Measurements from ENCODE around the gene VSTM1. TPM values are rescaled to one million over a fixed set of nuclear protein-coding genes. Genes with fewer than 3 reads are reported as not detected.
A peak's percentile ranks its signal among the peaks of the same experiment; 100 is the strongest.

Gene VSTM1, protein sequence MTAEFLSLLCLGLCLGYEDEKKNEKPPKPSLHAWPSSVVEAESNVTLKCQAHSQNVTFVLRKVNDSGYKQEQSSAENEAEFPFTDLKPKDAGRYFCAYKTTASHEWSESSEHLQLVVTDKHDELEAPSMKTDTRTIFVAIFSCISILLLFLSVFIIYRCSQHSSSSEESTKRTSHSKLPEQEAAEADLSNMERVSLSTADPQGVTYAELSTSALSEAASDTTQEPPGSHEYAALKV
- total RNA-seq (not detected), polyA plus RNA-seq (ENCODE audit: insufficient read depth in 1 of 8, insufficient read length in 8 of 8, low replicate concordance in 1 of 8) (under 1 TPM in 6 of 8 donors, not detected in 2; 0.19 to 0.53 (median 0.25) TPM)
- long read RNA-seq, donor 1 = 0 reads
- long read RNA-seq, donor 2 = 0 reads
- long read RNA-seq, donor 3 = 0 reads
- long read RNA-seq, donor 4 = 0 reads
- long read RNA-seq, donor 5 = 0 reads
- long read RNA-seq, donor 6 = 0 reads
- long read RNA-seq, donor 7 = 0 reads
- long read RNA-seq, donor 8 = 0 reads
- long read RNA-seq, donor 9 = 0 reads
- long read RNA-seq, donor 10 = 0 reads
- long read RNA-seq, donor 11 = 0 reads

DNA sequence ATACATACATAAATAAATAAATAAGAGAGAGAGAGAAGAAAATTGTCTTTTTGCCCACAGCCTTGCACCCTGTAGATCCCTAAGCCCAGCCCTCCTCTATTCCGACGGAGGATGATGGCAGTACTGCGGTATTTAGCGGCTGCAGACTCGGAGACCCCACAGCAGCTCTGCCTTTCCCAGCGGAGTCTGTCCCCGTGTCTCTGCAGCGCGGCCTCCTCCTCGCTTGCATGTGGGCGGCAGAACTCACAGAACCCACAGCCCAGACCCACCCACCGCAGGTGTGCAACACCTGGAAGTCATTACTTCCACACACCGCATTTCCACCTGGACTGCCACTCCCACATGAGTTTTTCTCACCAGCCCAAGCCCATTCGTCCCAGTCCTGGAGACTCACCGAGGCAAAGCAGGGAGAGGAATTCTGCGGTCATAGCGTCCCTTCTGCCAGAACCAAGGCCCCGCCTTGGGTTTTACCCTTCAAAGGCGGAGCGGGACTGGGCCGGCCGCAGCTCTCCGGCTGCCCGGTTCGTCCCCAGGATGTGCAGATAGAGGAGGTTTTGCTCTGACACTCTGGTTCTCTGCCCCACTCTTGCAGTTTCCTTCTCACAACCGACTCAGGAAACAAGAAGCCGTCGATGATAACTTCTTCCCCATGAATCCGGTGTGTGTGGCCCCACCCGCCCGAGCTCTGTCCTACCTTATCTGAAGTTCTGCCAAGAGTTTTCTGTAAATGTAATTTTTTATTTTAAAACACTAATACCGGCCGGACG, at the start of gene VSTM1:
Gene VSTM1 (minus strand): TSS at position 548 of the 767 bp plus-strand sequence. CDS start 120 bp downstream, at position 428.
- Histone ChIP-seq H3K9me3 (replicated peaks; ENCODE audit: control insufficient read depth, low read depth, low read length) (no peaks in the 10 kb centered on the region), H3K4me1 (ENCODE audit: control insufficient read depth, insufficient read depth, low read length) (no peaks in the 10 kb centered on the region), H3K4me3 (ENCODE audit: low read length) (no peak within 1 kb of the TSS), H3K27ac (ENCODE audit: low read length) (no peak within 1 kb of the TSS), H3K36me3 (ENCODE audit: control insufficient read depth, insufficient read depth, low read length) (no peaks in the 10 kb centered on the region), H3K27me3 (ENCODE audit: control insufficient read depth, insufficient read depth, low read length) (no peaks in the 10 kb centered on the region)
- 62% methylated on average over 23 of the region's 34 CpGs for WGBS (ENCODE audit: insufficient coverage)
- DNase-seq = no peak

DNA sequence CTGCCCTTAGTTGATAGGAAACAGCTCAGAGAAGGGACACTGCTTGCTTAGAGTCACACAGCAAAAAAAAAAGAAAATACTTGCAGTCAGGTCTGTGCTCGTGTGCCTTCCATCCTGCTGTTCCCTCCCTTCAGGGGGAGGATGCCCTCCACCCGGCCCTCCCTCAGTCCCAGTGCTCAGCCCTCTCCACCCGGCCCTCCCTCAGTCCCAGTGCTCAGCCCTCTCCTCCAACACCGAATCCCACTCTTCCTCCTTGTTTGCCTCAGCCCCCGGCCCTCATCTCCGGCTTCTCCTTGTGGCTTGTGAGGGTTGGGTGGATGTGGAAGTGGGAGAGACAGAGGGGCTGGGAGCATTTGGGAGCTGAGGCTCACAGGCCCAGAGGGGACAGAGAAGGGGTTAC, 46.0 kb upstream of the VSTM1 start:
- WGBS (ENCODE audit: insufficient coverage) = 42% methylated on average over 3 of the region's 6 CpGs
- DNase-seq = no peak
- Histone ChIP-seq H3K9me3 (replicated peaks; ENCODE audit: control insufficient read depth, low read depth, low read length) (no peaks in the 10 kb centered on the region), H3K27ac (ENCODE audit: low read length) (no peak overlapping the region), H3K27me3 (ENCODE audit: control insufficient read depth, insufficient read depth, low read length) (no peaks in the 10 kb centered on the region), H3K36me3 (ENCODE audit: control insufficient read depth, insufficient read depth, low read length) (peaks cover 60% of the 10 kb centered on the region), H3K4me1 (ENCODE audit: control insufficient read depth, insufficient read depth, low read length) (peaks cover 9% of the 10 kb centered on the region), H3K4me3 (ENCODE audit: low read length) (no peak overlapping the region)

DNA sequence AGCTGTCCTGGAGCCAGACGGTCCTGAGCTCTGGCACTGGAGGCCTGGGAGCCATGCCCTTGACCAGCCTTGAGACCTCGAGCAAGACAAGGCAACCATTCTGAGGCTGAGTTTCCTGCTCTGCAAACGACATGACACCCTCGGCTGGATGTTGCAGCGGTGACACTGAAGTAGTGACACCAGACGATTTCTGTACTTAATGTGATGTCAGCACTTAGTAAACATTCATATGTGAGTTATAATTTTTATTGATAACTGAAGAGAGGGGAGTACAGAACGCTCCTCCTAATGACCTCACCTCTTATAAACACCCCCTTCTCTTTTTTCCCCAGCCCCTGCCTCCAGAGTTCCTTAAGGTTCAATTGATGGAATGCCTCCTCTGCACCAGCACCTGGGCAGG, 44.8 kb upstream of the VSTM1 start:
- Histone ChIP-seq H3K9me3 (replicated peaks; ENCODE audit: control insufficient read depth, low read depth, low read length) (no peaks in the 10 kb centered on the region), H3K4me3 (ENCODE audit: low read length) (no peak overlapping the region), H3K27ac (ENCODE audit: low read length) (no peak overlapping the region), H3K36me3 (ENCODE audit: control insufficient read depth, insufficient read depth, low read length) (peaks cover 60% of the 10 kb centered on the region), H3K27me3 (ENCODE audit: control insufficient read depth, insufficient read depth, low read length) (no peaks in the 10 kb centered on the region), H3K4me1 (ENCODE audit: control insufficient read depth, insufficient read depth, low read length) (peaks cover under 1% of the 10 kb centered on the region)
- WGBS (ENCODE audit: insufficient coverage) = 71% methylated on average over 2 of the region's 7 CpGs
- DNase-seq = no peak

DNA sequence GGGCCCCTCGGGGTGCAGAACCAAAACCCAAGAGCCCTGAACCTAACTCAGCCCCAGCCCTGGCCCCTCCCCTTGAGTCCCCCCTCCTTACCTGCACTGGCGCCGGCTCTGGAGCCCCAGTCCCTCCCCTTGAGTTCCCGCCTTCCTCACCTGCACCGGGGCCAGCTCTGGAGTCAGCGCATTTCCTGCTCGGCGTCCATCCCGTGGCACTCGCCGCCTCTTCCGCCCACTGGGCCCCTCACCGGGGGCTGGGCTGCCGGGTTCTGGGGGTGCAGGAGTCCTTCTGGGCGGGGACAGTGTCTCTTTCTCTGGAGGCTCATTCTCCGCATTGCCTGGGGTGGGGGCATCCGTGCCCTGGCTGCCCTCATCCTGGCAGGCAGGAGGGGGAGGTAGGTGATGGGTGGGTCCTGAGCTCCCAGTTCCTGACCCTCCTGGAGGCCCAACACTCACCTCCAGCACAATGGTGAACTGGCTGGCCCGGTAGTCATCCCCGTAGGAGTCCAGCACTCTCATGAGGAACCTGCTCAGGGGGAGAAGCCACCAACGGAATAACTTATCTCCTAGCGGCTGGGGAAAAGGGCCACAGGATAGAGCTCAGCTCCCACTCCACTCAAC, 44.3 kb upstream of the VSTM1 start:
- Histone ChIP-seq H3K4me1 (ENCODE audit: control insufficient read depth, insufficient read depth, low read length) (peaks cover 4% of the 10 kb centered on the region), H3K4me3 (ENCODE audit: low read length) (no peak overlapping the region), H3K27me3 (ENCODE audit: control insufficient read depth, insufficient read depth, low read length) (no peaks in the 10 kb centered on the region), H3K36me3 (ENCODE audit: control insufficient read depth, insufficient read depth, low read length) (peaks cover 60% of the 10 kb centered on the region), H3K9me3 (replicated peaks; ENCODE audit: control insufficient read depth, low read depth, low read length) (no peaks in the 10 kb centered on the region), H3K27ac (ENCODE audit: low read length) (no peak overlapping the region)
- no peak for DNase-seq
- 69% methylated on average over 17 of the region's 21 CpGs for WGBS (ENCODE audit: insufficient coverage)

DNA sequence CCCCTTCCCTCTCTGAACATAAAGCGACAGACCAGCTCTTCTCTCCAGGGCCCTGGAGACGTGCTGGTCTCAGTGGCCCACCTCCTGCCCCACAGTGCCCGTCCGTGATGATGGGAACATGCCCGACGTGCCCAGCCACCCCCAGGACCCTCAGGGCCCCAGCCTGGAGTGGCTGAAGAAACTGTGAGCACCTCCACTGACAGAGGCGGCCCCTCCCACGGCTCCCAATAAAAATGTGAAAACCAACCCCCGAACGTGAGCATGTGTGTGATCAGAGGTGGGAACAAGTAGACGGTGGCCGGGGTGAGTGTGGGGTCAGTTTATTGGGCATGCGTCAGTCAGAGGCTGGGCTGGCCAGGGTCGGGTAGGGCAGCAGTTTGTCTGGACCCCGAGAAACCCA, 43.0 kb upstream of the VSTM1 start:
- Histone ChIP-seq H3K27ac (ENCODE audit: low read length) (no peak overlapping the region), H3K4me3 (ENCODE audit: low read length) (no peak overlapping the region), H3K27me3 (ENCODE audit: control insufficient read depth, insufficient read depth, low read length) (no peaks in the 10 kb centered on the region), H3K36me3 (ENCODE audit: control insufficient read depth, insufficient read depth, low read length) (peaks cover 60% of the 10 kb centered on the region), H3K4me1 (ENCODE audit: control insufficient read depth, insufficient read depth, low read length) (peaks cover 7% of the 10 kb centered on the region), H3K9me3 (replicated peaks; ENCODE audit: control insufficient read depth, low read depth, low read length) (no peaks in the 10 kb centered on the region)
- WGBS (ENCODE audit: insufficient coverage) = 71% methylated on average over 11 of the region's 15 CpGs
- no peak for DNase-seq

DNA sequence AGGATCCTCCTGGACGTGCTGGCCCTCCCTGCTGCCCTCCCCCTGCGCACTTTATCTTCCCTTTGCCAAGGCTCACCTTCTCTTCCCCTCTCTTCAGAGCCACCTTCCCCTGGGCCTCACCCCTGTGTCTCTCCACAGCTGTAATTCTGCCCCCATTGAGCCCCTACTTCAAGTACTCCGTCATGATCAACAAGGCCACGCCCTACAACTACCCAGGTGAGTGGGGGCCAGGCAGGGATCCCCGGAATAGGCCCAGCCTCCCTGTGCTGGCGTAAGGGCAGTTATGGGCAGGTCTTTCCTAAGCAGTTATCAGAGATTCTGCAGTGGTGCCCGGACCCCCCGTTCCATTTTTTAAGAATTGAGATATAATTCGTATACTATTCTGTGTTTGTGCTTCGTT, 42.1 kb upstream of the VSTM1 start:
- H3K27me3 ChIP-seq (ENCODE audit: control insufficient read depth, insufficient read depth, low read length) = no peaks in the 10 kb centered on the region
- H3K36me3 ChIP-seq (ENCODE audit: control insufficient read depth, insufficient read depth, low read length) = peaks cover 57% of the 10 kb centered on the region
- H3K9me3 ChIP-seq (replicated peaks; ENCODE audit: control insufficient read depth, low read depth, low read length) = no peaks in the 10 kb centered on the region
- peaks cover 7% of the 10 kb centered on the region for H3K4me1 ChIP-seq (ENCODE audit: control insufficient read depth, insufficient read depth, low read length)
- H3K4me3 ChIP-seq (ENCODE audit: low read length) = no peak overlapping the region
- no peak overlapping the region for H3K27ac ChIP-seq (ENCODE audit: low read length)
- 89% methylated on average over 6 of the region's 10 CpGs for WGBS (ENCODE audit: insufficient coverage)
- DNase-seq = no peak

DNA sequence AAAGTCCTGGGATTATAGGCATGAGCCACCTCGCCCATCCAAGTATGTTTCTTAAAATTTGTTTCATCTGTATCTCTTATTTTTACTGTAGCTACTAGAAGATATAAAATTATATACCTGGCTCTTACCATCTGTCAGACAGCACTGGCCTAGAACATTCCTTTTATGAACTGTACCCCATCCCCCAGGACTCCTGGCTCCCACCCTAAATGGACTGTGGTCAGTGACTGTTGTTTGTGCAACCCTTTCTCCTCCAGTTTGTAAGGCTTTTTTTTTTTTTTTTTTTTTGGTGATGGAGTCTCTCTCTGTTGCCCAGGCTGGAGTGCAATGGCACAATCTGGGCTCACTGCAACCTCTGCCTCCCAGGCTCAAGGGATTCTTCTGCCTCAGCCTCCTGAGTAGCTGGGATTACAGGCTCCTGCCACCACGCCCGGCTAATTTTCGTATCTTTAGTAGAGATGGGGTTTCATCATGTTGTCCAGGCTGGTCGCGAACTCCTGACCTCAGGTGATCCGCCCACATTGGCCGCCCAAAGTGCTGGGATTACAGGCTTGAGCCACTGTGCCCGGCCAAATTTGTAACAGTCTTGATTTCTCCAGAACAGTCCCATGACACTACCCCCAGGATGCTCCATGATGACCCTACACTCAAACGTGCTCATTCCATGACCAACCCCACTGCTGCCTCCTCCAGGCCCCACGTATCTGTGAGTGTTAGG, 41.5 kb upstream of the VSTM1 start:
- WGBS (ENCODE audit: insufficient coverage) = 87% methylated on average over 9 of the region's 11 CpGs
- Histone ChIP-seq H3K4me3 (ENCODE audit: low read length) (no peak overlapping the region), H3K27me3 (ENCODE audit: control insufficient read depth, insufficient read depth, low read length) (no peaks in the 10 kb centered on the region), H3K9me3 (replicated peaks; ENCODE audit: control insufficient read depth, low read depth, low read length) (no peaks in the 10 kb centered on the region), H3K4me1 (ENCODE audit: control insufficient read depth, insufficient read depth, low read length) (peaks cover 7% of the 10 kb centered on the region), H3K27ac (ENCODE audit: low read length) (no peak overlapping the region), H3K36me3 (ENCODE audit: control insufficient read depth, insufficient read depth, low read length) (peaks cover 51% of the 10 kb centered on the region)
- DNase-seq = no peak

DNA sequence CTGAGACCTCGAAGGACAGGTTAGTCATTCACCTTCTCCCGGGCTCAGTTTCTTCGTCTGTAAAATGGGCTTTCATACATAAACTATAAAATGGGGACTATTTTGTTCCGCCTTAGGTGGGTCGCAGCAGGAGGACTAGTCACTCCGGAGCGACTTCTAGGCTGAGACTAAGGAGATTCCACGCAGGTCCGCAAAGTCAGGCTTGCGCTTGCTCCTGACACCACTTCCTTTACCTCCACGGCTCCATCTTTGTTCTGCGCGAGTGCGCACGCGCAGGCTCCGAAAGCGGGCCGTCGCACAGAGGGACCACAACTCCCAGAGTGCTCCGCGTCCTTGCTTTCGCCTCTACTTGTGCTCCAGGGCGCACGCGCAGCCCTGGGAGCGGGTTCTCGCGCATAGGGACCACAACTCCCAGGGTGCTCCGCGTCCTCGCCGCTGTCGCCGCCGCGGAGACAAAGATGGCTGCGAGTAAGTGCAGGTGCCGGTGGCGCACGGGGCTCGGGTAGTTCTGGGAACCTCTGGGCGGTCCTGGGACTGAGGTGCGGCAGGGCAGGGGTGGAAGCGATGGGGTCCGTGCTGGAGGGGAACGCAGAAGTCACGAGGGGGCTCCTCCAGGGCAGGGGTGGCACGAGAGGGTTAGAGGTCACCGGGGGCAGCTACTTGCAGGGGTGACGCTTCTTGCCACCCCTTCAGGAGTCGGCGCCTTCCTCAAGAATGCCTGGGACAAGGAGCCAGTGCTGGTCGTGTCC, 38.9 kb upstream of the VSTM1 start, which contains the start of gene NDUFA3:
Gene NDUFA3 (plus strand): TSS at position 435 of the 749 bp plus-strand sequence. CDS start 24 bp downstream, at position 459.
- H3K9me3 ChIP-seq (replicated peaks; ENCODE audit: control insufficient read depth, low read depth, low read length) = no peaks in the 10 kb centered on the region
- under 1% methylated on average over 49 of the region's 54 CpGs for WGBS (ENCODE audit: insufficient coverage)
- H3K27me3 ChIP-seq (ENCODE audit: control insufficient read depth, insufficient read depth, low read length) = no peaks in the 10 kb centered on the region
- no peak within 1 kb of the TSS for H3K27ac ChIP-seq (ENCODE audit: low read length)
- peaks cover 27% of the 10 kb centered on the region for H3K36me3 ChIP-seq (ENCODE audit: control insufficient read depth, insufficient read depth, low read length)
- peak; percentile 100 for DNase-seq
- peak within 1 kb of the TSS; percentile 89 for H3K4me3 ChIP-seq (ENCODE audit: low read length)
- H3K4me1 ChIP-seq (ENCODE audit: control insufficient read depth, insufficient read depth, low read length) = peaks cover 7% of the 10 kb centered on the region

DNA sequence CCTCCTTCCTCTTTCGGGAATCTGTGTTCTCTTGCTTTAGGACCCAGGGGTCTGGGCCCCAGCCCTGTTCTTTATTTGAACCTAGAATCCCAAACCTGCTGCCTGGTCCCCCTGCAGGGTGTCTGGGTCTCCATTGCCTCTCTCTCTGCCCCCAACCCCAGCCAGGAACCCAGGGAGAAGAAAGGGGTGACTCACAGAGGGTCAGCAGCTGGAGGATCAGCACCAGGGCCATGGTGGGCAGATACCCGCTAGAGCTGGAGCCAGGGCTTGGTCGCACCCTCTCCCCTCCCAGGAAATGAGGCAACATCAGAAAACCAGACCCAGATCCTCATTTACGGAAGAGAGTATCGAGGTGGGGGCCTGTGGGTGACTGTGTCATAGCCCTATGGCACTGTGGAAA, 36.9 kb upstream of the VSTM1 start, which contains the start of gene OSCAR:
Gene OSCAR (minus strand): TSS at position 243 of the 400 bp plus-strand sequence. CDS start 11 bp downstream, at position 232.
- peaks cover 12% of the 10 kb centered on the region for H3K4me1 ChIP-seq (ENCODE audit: control insufficient read depth, insufficient read depth, low read length)
- peaks cover 19% of the 10 kb centered on the region for H3K27me3 ChIP-seq (ENCODE audit: control insufficient read depth, insufficient read depth, low read length)
- 60% methylated on average over 2 of the region's 5 CpGs for WGBS (ENCODE audit: insufficient coverage)
- no peak within 1 kb of the TSS for H3K4me3 ChIP-seq (ENCODE audit: low read length)
- H3K9me3 ChIP-seq (replicated peaks; ENCODE audit: control insufficient read depth, low read depth, low read length) = no peaks in the 10 kb centered on the region
- DNase-seq = peak; percentile 43
- peaks cover 7% of the 10 kb centered on the region for H3K36me3 ChIP-seq (ENCODE audit: control insufficient read depth, insufficient read depth, low read length)
- H3K27ac ChIP-seq (ENCODE audit: low read length) = peak within 1 kb of the TSS; percentile 13
